Lower leg skin (tissue), 3 donors: ENCODE measurements around the gene TMEM135.

Experiments
- POLR2A ChIP-seq, 2 donors: fragments of 450-650 bp; IDR thresholded peaks; one replicate each; pipeline ENCODE4 v1.6.1; 2016 to 2017; ENCODE audit warnings: antibody characterized with exemption in 2 of 2, mild to moderate bottlenecking in 1 of 2, moderate library complexity in 1 of 2
- TF ChIP-seq, protein P1 (sequence below), 3 donors: fragments of 450-650 bp; IDR thresholded peaks; one replicate each; pipeline ENCODE4 v1.5.1; 2016; ENCODE audit warnings: antibody characterized with exemption in 3 of 3, mild to moderate bottlenecking in 3 of 3, moderate library complexity in 2 of 3

DNA sequence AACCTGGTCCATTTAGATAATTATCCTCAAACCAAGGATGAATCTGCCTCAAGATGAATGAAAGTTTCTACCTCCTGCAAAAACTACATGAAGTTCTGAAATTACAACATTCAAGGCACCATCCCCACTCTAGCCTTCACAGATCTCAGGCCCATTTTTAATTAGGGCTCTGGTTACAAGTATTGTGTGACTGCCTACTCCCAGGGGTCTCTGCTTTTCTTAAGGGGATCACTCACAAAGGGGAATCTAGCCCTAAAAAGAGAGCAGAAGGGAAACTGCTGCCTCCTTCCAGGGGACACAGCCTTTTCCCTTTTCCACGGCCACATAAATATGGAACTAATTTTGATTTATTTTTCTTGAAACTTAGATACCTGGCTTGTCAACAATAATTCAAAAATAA lies 17.4 kb upstream of the TMEM135 start:
- TF ChIP-seq, protein P1, sequence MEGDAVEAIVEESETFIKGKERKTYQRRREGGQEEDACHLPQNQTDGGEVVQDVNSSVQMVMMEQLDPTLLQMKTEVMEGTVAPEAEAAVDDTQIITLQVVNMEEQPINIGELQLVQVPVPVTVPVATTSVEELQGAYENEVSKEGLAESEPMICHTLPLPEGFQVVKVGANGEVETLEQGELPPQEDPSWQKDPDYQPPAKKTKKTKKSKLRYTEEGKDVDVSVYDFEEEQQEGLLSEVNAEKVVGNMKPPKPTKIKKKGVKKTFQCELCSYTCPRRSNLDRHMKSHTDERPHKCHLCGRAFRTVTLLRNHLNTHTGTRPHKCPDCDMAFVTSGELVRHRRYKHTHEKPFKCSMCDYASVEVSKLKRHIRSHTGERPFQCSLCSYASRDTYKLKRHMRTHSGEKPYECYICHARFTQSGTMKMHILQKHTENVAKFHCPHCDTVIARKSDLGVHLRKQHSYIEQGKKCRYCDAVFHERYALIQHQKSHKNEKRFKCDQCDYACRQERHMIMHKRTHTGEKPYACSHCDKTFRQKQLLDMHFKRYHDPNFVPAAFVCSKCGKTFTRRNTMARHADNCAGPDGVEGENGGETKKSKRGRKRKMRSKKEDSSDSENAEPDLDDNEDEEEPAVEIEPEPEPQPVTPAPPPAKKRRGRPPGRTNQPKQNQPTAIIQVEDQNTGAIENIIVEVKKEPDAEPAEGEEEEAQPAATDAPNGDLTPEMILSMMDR (IDR thresholded peaks at IDR 0.05) = no peak
- TF ChIP-seq POLR2A (IDR thresholded peaks at IDR 0.05) = no peak
